DND-41 (cell line): Measurements from ENCODE around the gene PABPN1L.

Experiments used
- ATAC-seq: fragments of 200-7000 bp; cut with Tn5 transposase; 3 replicates; pipeline ENCODE4 v1.9.1; 2021; ENCODE audit warnings: low read depth; ENCODE audit not compliant: insufficient read depth
- DNase-seq: peaks from one replicate; pipeline ENCODE4 v3.0.0-alpha.2; 2020
- H2AFZ ChIP-seq: 2 replicates; pipeline ENCODE4 v1.6.0; 2012; ENCODE audit warnings: low read depth, low read length
- H3K27ac ChIP-seq: 2 replicates; pipeline ENCODE4 v1.5.1; 2012; ENCODE audit warnings: low read length, inconsistent platforms
- H3K27me3 ChIP-seq: fragments of 200-600 bp; sonication (generic); 2 replicates; pipeline ENCODE4 v1.6.0; 2012; ENCODE audit warnings: low read length, mild to moderate bottlenecking, inconsistent platforms; ENCODE audit not compliant: insufficient read depth, poor library complexity
- H3K36me3 ChIP-seq: 2 replicates; pipeline ENCODE4 v1.5.1; 2012; ENCODE audit warnings: low read length, inconsistent platforms; ENCODE audit not compliant: insufficient read depth
- H3K4me1 ChIP-seq: 2 replicates; pipeline ENCODE4 v1.5.1; 2012; ENCODE audit warnings: mild to moderate bottlenecking, low read length; ENCODE audit not compliant: insufficient read depth
- H3K4me2 ChIP-seq: 2 replicates; pipeline ENCODE4 v1.6.0; 2012; ENCODE audit warnings: mild to moderate bottlenecking, moderate library complexity, low read length, inconsistent platforms; ENCODE audit not compliant: insufficient read depth
- H3K4me3 ChIP-seq, 2 experiments: fragments of 200-600 bp in 1 of 2; shearing (Covaris generic) in 1 of 2; 2 replicates each; pipeline ENCODE4 v1.5.1; 2012 to 2016; ENCODE audit warnings: inconsistent platforms in 2 of 2, low read length in 2 of 2, mild to moderate bottlenecking in 2 of 2, low read depth in 1 of 2, moderate library complexity in 1 of 2
- H3K79me2 ChIP-seq: 2 replicates; pipeline ENCODE4 v1.6.0; 2012; ENCODE audit warnings: low read length, inconsistent platforms; ENCODE audit not compliant: insufficient read depth
- H3K9ac ChIP-seq: 2 replicates; pipeline ENCODE4 v1.6.0; 2012; ENCODE audit warnings: low read depth, mild to moderate bottlenecking, inconsistent platforms, low read length, moderate library complexity
- H3K9me3 ChIP-seq: 2 replicates; pipeline ENCODE4 v1.5.1; 2012; ENCODE audit warnings: low read length, moderate library complexity, mild to moderate bottlenecking, inconsistent platforms; ENCODE audit not compliant: insufficient read depth, severe bottlenecking
- H4K20me1 ChIP-seq: 2 replicates; pipeline ENCODE4 v1.6.0; 2012; ENCODE audit warnings: low read length; ENCODE audit not compliant: insufficient read depth
- CTCF ChIP-seq: IDR thresholded peaks from 2 replicates; pipeline ENCODE4 v1.5.1; 2012; ENCODE audit warnings: borderline replicate concordance, low read length, moderate library complexity, mild to moderate bottlenecking; ENCODE audit not compliant: poor library complexity, severe bottlenecking; ENCODE audit errors: extremely low read depth
- EZH2 ChIP-seq: IDR thresholded peaks from 3 replicates; pipeline ENCODE4 v1.6.1; 2012; ENCODE audit warnings: borderline replicate concordance, low read depth, mild to moderate bottlenecking, moderate library complexity, low read length, inconsistent platforms; ENCODE audit not compliant: severe bottlenecking

The PABPN1L gene

DNA sequence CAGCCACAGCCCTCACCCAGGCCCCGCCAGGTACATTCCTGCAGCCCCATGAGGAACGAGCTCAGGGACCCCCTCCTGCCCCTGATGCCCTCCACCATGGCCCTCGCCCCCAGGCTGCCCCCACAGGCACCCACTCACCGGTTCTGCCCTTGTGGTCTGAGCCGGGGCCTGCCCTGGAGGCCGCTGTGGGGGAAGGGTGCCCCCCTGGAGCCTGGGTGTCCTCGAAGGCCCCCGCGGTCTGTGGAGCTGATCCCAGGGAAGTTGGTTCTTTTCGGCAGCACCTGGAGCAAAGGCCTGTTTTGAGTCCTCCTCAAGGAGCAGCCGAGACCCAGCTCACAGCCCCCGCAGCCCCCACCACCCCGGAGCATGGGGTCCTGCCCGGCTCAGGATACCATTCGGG lies 2.4 kb downstream of the PABPN1L start:
- Histone ChIP-seq H3K9me3 (no peaks in the 10 kb centered on the region), H3K79me2 (no peaks in the 10 kb centered on the region), H3K4me1 (no peaks in the 10 kb centered on the region), H2AFZ (no peak overlapping the region), H3K4me2 (no peak overlapping the region), H3K9ac (no peak overlapping the region), H3K36me3 (peaks cover 31% of the 10 kb centered on the region), H4K20me1 (no peaks in the 10 kb centered on the region), H3K4me3 (no peak overlapping the region), H3K27ac (no peak overlapping the region), H3K27me3 (no peaks in the 10 kb centered on the region)
- DNase-seq (no peak), ATAC-seq (0 out of 3 replicates have a peak, but pooled peaks have one; percentile 3)
- TF ChIP-seq EZH2, result no peak
- no peak for TF ChIP-seq CTCF

GRCh38 chr16:88863426-88863825 lies 3.0 kb downstream of the PABPN1L start:
- peaks cover 6% of the 10 kb centered on the region for H3K4me1 ChIP-seq
- H2AFZ ChIP-seq, result no peak overlapping the region
- no peaks in the 10 kb centered on the region for H4K20me1 ChIP-seq
- no peak overlapping the region for H3K9ac ChIP-seq
- H3K4me2 ChIP-seq, result no peak overlapping the region
- no peaks in the 10 kb centered on the region for H3K9me3 ChIP-seq
- ATAC-seq (no peak), DNase-seq (no peak)
- no peak overlapping the region for H3K27ac ChIP-seq
- peaks cover 5% of the 10 kb centered on the region for H3K79me2 ChIP-seq
- peaks cover 38% of the 10 kb centered on the region for H3K36me3 ChIP-seq
- no peak overlapping the region for H3K4me3 ChIP-seq
- TF ChIP-seq CTCF (no peak), EZH2 (no peak)
- H3K27me3 ChIP-seq, result no peaks in the 10 kb centered on the region

DNA sequence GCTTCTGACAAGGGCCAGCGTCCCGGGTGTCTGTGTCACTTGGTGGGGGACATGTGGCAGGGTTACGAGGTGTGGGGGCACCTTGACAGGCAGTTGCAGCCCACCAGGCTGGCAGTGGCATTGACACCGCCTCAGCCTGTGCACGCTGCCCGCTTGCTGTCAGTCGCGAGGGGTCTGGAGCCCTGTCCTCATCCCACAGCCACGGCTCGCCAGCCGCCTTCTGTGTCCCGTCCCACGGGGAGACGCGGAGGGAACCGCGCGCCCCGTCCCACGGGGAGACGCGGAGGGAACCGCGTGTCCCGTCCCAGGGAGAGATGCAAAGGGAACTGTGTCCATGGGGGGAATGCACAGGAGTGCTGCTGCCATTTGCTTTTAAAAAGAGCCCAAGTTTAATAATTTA lies 3.5 kb downstream of the PABPN1L start:
- H3K4me2 ChIP-seq, result no peak overlapping the region
- peaks cover 9% of the 10 kb centered on the region for H3K79me2 ChIP-seq
- H3K4me3 ChIP-seq, result no peak overlapping the region
- TF ChIP-seq CTCF, result no peak
- no peak for TF ChIP-seq EZH2
- H2AFZ ChIP-seq, result no peak overlapping the region
- no peaks in the 10 kb centered on the region for H3K9me3 ChIP-seq
- H3K27me3 ChIP-seq, result no peaks in the 10 kb centered on the region
- H3K36me3 ChIP-seq, result peaks cover 39% of the 10 kb centered on the region
- no peak overlapping the region for H3K9ac ChIP-seq
- no peak for ATAC-seq
- H3K4me1 ChIP-seq, result peaks cover 10% of the 10 kb centered on the region
- no peak for DNase-seq
- no peak overlapping the region for H3K27ac ChIP-seq
- no peaks in the 10 kb centered on the region for H4K20me1 ChIP-seq

DNA sequence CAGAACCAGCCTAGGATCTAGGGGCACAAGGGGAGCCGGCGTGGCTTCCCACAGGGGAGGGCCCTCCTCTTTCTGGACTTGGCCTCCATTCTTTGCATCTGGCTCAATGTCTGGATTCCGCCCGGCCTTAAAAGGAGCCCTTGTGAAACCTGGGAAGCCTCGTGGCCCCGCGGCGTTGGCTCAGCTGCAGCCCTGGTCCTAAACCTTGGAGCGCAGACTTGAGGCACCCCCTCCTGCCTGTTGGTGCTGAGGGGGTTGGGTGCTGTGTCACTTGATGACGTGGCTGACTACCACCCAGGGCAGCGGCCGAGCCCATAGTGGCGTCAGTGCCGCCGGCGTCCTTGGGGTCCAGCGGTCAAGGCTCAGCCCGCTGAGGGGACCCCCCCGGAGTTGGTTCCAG lies 5.1 kb downstream of the PABPN1L start:
- no peak for TF ChIP-seq EZH2
- TF ChIP-seq CTCF, result no peak
- Histone ChIP-seq H3K27me3 (no peaks in the 10 kb centered on the region), H2AFZ (no peak overlapping the region), H3K4me2 (no peak overlapping the region), H3K27ac (no peak overlapping the region), H4K20me1 (no peaks in the 10 kb centered on the region), H3K9ac (no peak overlapping the region), H3K79me2 (peaks cover 19% of the 10 kb centered on the region), H3K9me3 (no peaks in the 10 kb centered on the region), H3K4me1 (peaks cover 15% of the 10 kb centered on the region), H3K4me3 (no peak overlapping the region), H3K36me3 (peaks cover 39% of the 10 kb centered on the region)
- ATAC-seq (no peak), DNase-seq (no peak)
